GM18498 (cell line): ENCODE measurements around the gene NUF2.

ENCODE experiments used
- ATAC-seq: cut with Tn5 transposase; IDR thresholded peaks from one replicate; pipeline ENCODE4 v1.9.1; 2021; ENCODE audit warnings: mild to moderate bottlenecking, moderate library complexity; ENCODE audit not compliant: unreplicated experiment

Gene NUF2

DNA sequence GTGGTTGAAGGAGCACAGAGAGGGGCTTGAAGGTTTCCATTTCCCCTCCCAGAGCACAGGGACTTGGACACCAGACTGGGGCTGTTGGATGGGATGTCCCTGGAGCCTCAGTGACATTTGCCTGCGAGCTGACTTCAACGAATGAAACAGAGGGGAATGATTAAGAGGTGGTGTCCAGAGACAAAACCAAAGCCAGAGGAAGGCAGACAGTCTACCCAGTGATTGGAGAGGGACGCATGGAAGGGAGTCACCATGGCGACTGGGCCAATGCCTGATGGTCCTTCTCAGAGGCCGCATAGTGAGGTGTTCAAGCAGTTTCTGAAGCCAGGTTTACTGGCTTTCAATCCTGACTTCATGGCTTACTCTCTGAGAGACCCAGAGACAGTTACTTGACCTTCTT is 77.2 kb downstream of the NUF2 start:
- ATAC-seq: no peak

DNA sequence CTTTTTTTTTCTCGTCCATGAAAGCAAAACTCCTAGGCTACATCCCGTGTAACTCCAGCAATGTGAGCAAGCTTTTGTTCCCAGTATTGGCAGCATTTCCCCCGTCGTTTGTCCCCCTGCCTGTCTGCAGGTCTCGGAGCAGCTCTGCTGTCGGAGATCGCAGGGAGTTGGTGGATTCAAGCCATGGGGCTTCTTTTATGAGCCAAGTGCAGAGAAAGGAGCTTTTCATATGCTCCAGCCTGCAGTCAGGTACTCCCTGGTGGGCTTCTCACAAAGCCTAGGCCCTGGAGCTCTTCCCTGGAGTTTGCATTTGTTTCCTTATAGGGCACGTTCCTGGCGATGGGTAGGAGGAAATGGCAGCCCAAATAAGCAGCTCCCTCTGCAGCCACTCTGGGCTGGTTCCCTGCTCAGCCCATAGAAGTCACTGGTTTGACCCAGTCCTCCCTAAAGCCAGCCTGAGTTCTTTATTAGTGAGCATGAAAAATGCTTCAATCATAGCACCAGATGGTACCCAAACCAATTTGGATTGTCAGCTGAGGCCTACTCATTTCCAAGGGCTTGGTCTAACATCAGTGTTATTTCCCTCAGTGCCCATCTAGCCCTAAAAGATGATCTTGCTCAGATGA is 78.3 kb downstream of the NUF2 start:
- no peak for ATAC-seq

DNA sequence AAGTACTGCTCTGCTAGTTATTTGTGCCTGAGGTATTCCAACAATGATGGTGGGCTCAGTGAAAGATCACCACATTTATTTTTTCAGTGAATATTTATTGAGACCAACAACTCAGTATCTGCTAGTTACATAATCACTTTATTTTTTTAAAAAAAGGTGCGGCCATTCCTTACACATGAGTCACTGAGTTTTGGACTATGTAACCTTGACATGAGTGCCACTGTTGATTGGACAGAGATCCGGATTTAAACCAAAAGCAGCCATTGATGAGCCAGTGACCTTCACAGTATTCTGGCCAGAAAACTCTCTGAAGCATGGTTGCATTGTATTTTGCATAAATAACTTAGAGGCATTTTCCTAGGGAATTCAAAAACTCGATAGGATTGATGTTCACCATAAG is 79.5 kb downstream of the NUF2 start:
- no peak for ATAC-seq
